HepG2 (cell line): ENCODE data around the gene ESPN. TPM values are rescaled to one million over a fixed set of nuclear protein-coding genes. Genes with fewer than 3 reads are reported as not detected.

Source experiments
- ATAC-seq: fragments of 200-7000 bp; cut with Tn5 transposase; 3 replicates; pipeline ENCODE4 v1.9.1; 2020; ENCODE audit warnings: mild to moderate bottlenecking, moderate library complexity
- BruUV-seq: library from RNA; stranded (reverse); fragments of 400-500 nt; replicated peaks from 2 replicates; lab custom pipeline; 2021; lab: Mats Ljungman, UMichigan
- CTCF ChIA-PET: fragments of 300-600 bp; formaldehyde crosslinking; extraction: SDS; loops from one replicate; lab custom pipeline; 2021; ENCODE audit warnings: low total read pairs, inconsistent platforms, low intra/inter-chr PET ratio; lab: Yijun Ruan, JAX
- POLR2A ChIA-PET: fragments of 350-600 bp; sonication (Branson Sonifier 250); formaldehyde crosslinking; loops from one replicate; lab custom pipeline; 2020; ENCODE audit warnings: antibody characterized with exemption, inconsistent platforms; lab: Yijun Ruan, JAX
- DNase-seq: peaks from one replicate; pipeline ENCODE4 v3.0.0-alpha.2; 2015; ENCODE audit warnings: low spot score
- FAIRE-seq: peaks from 3 replicates; lab custom pipeline; 2011; peaks lifted over from hg19 to GRCh38; lab: Jason Lieb, UNC
- H2AFZ ChIP-seq: one replicate; pipeline ENCODE4 v1.6.1; 2011; ENCODE audit warnings: low read length, inconsistent platforms
- H3K27ac ChIP-seq: fragments of 300-600 bp; 3 replicates; pipeline ENCODE4 v1.8.0; 2011; ENCODE audit warnings: mixed run types, mild to moderate bottlenecking, mixed read lengths, low read length, inconsistent platforms; ENCODE audit not compliant: insufficient read depth; ENCODE audit errors: extremely low read length
- H3K27me3 ChIP-seq, 2 experiments: fragments of 200-600 bp in 1 of 2; 2 replicates in 1 of 2; 3 replicates in 1 of 2; pipeline versions ENCODE4 v1.6.0 to v1.8.0; 2011; ENCODE audit warnings: low read length in 2 of 2, mild to moderate bottlenecking in 2 of 2, moderate library complexity in 2 of 2, inconsistent platforms in 1 of 2; ENCODE audit not compliant: insufficient read depth in 2 of 2, control insufficient read depth in 1 of 2
- H3K36me3 ChIP-seq, 2 experiments: fragments of 200-600 bp in 1 of 2; replicated peaks in 1 of 2; 2 replicates in 1 of 2; 3 replicates in 1 of 2; pipeline versions ENCODE4 v1.5.1 to v1.8.0; 2011; ENCODE audit warnings: low read length in 2 of 2, inconsistent platforms in 1 of 2; ENCODE audit not compliant: insufficient read depth in 2 of 2, control insufficient read depth in 1 of 2
- H3K4me1 ChIP-seq: 2 replicates; pipeline ENCODE4 v1.5.1; 2012; ENCODE audit warnings: low read length, inconsistent platforms; ENCODE audit not compliant: insufficient read depth
- H3K4me2 ChIP-seq: 2 replicates; pipeline ENCODE4 v1.6.0; 2011; ENCODE audit warnings: low read depth, low read length, inconsistent platforms
- H3K4me3 ChIP-seq, 3 experiments: fragments of 200-600 bp in 1 of 3; sonication (generic), shearing (Covaris generic) in 1 of 3; replicated peaks in 1 of 3; 2 replicates each; pipeline ENCODE4 v1.5.1; 2011 to 2016; ENCODE audit warnings: low read length in 3 of 3, inconsistent platforms in 2 of 3, low read depth in 2 of 3, mild to moderate bottlenecking in 2 of 3, control low read depth in 1 of 3, mixed read lengths in 1 of 3; ENCODE audit not compliant: insufficient read depth in 1 of 3
- H3K79me2 ChIP-seq: one replicate; pipeline ENCODE4 v1.6.1; 2011; ENCODE audit warnings: low read length, inconsistent platforms; ENCODE audit not compliant: insufficient read depth
- H3K9ac ChIP-seq: 2 replicates; pipeline ENCODE4 v1.6.0; 2011; ENCODE audit warnings: mild to moderate bottlenecking, low read depth, low read length, inconsistent platforms; ENCODE audit not compliant: insufficient read depth
- H3K9me3 ChIP-seq: 2 replicates; pipeline ENCODE4 v1.5.1; 2012; ENCODE audit warnings: mild to moderate bottlenecking, low read length
- H4K20me1 ChIP-seq: 2 replicates; pipeline ENCODE4 v1.6.0; 2011; ENCODE audit warnings: inconsistent platforms, mild to moderate bottlenecking, low read length, moderate library complexity; ENCODE audit not compliant: insufficient read depth
- ELF1 ChIP-seq: sonication (generic); formaldehyde crosslinking; IDR thresholded peaks from 2 replicates; pipeline ENCODE4 v1.4.0; 2020; ENCODE audit warnings: missing genetic modification reagents
- MAX ChIP-seq: IDR thresholded peaks from 2 replicates; pipeline ENCODE4 v1.6.1; 2012; ENCODE audit warnings: inconsistent platforms
- SIX4 ChIP-seq: sonication (generic); formaldehyde crosslinking; IDR thresholded peaks from 2 replicates; pipeline ENCODE4 v1.4.0; 2020; ENCODE audit warnings: missing genetic modification reagents
- SKI ChIP-seq: fragments of 450-650 bp; IDR thresholded peaks from one replicate; pipeline ENCODE4 v1.6.1; 2018; ENCODE audit warnings: mild to moderate bottlenecking; ENCODE audit not compliant: partially characterized antibody
- SNAPC2 ChIP-seq: sonication (generic); formaldehyde crosslinking; IDR thresholded peaks from 2 replicates; pipeline ENCODE4 v1.8.1; 2022; ENCODE audit warnings: mild to moderate bottlenecking, missing genetic modification reagents
- SOX13 ChIP-seq, 3 experiments: fragments of 450-650 bp in 1 of 3; sonication (generic) in 1 of 3; formaldehyde crosslinking in 1 of 3; IDR thresholded peaks in 2 of 3; conservative IDR thresholded peaks in 1 of 3; 2 replicates each; pipeline versions ENCODE4 v1.5.0 to v1.6.1; 2016 to 2020; ENCODE audit warnings: antibody characterized with exemption in 1 of 3, mild to moderate bottlenecking in 1 of 3, missing compliant biosample characterization in 1 of 3, missing genetic modification reagents in 1 of 3, moderate library complexity in 1 of 3
- ZFP36L2 ChIP-seq: sonication (generic); formaldehyde crosslinking; IDR thresholded peaks from 2 replicates; pipeline ENCODE4 v1.4.0; 2020; ENCODE audit warnings: missing genetic modification reagents
- ZNF44 ChIP-seq: sonication (generic); formaldehyde crosslinking; IDR thresholded peaks from 2 replicates; pipeline ENCODE4 v1.5.1; 2020; ENCODE audit warnings: mild to moderate bottlenecking, missing genetic modification reagents
- ZNF687 ChIP-seq: sonication (generic); formaldehyde crosslinking; IDR thresholded peaks from 2 replicates; pipeline ENCODE4 v1.5.1; 2020; ENCODE audit warnings: mild to moderate bottlenecking, missing genetic modification reagents, moderate library complexity
- WGBS: methylation state at CpG from one replicate; pipeline ENCODE4 v1.1.6; 2017; ENCODE audit warnings: low lambda C conversion rate; 5-methylcytosine and 5-hydroxymethylcytosine counted together
- in situ Hi-C: cut with HindIII; loops from 2 replicates; pipeline ENCODE4 v1.10.0; 2017; ENCODE audit warnings: low pct_unique_long_range_greater_than_20kb; ENCODE audit not compliant: extremely low pct_ligation_motif_present
- intact Hi-C: fragments of 100-400 bp; cut with micrococcal nuclease; formaldehyde crosslinking; loops from one replicate; pipeline ENCODE4 v1.10.0; 2022; ENCODE audit not compliant: unreplicated experiment
- polyA plus RNA-seq, 8 experiments: library from polyadenylated mRNA; depleted of rRNA in 3 of 8; stranded (reverse) in 7 of 8; unstranded in 1 of 8; fragments of >200 nt; fragmentation: Illumina TruSeq in 4 of 8; extraction: Trizol in 4 of 8; gene quantifications; 2 replicates each; pipeline versions ENCODE4 v1.2.1 to v1.2.3, GENCODE V29; 2011 to 2016; ENCODE audit warnings: low read depth in 4 of 8, missing spikeins in 1 of 8, mixed read lengths in 1 of 8; ENCODE audit not compliant: insufficient read depth in 1 of 8
- total RNA-seq, 5 experiments: library from RNA; depleted of rRNA; stranded (reverse); fragments of >200 nt; fragmentation: Illumina TruSeq; extraction: Trizol; gene quantifications; 2 replicates each; pipeline ENCODE4 v1.2.3, GENCODE V29; 2016; ENCODE audit warnings: low read depth in 1 of 5

The ESPN gene
- total and polyA plus RNA-seq, 2 of the 13 experiments (the other 11 are each of a cell fraction or from before 2014, with no cell fraction given), result 48.6 to 54.2 TPM

- H3K9me3 ChIP-seq, result no peaks in the 10 kb centered on the region
- H3K79me2 ChIP-seq, result no peaks in the 10 kb centered on the region
- FAIRE-seq (no peak), ATAC-seq (peak; percentile 24; the same call in 2 of the 3 replicates), DNase-seq (no peak)
- peak overlapping the region in 1 of 3 experiments; percentile 3; a peak in 1 of 6 replicates for H3K4me3 ChIP-seq
- H3K4me1 ChIP-seq, result peaks cover 47% of the 10 kb centered on the region
- intact Hi-C loops (no loop called here), in situ Hi-C loops (loop anchor here (25.0 kb wide), 1 partner anchor 713 kb away; no protein-coding TSS in a partner anchor)
- H3K36me3 ChIP-seq, result no peaks in the 10 kb centered on the region
- H3K4me2 ChIP-seq, result peak overlapping the region; percentile 15; the same call in 1 of the 2 replicates
- CTCF ChIA-PET, result no interaction called here
- no peak overlapping the region for H2AFZ ChIP-seq
- POLR2A ChIA-PET, result interaction anchor here (0.9 to 2.1 kb wide), 3 partner anchors 8 to 13 kb away, joined by 3 to 8 read pairs (median 5); no protein-coding TSS in a partner anchor
- no peak for TF ChIP-seq SNAPC2 (CRISPR knock-in tag)
- TF ChIP-seq SKI, result no peak
- TF ChIP-seq ZNF44 (CRISPR knock-in tag), result no peak
- 0 out of 2 replicates have a peak, but pooled peaks have one; percentile 16 for TF ChIP-seq ELF1 (CRISPR knock-in tag)
- TF ChIP-seq ZFP36L2 (CRISPR knock-in tag), result no peak
- H3K27ac ChIP-seq, result no peak overlapping the region
- H4K20me1 ChIP-seq, result no peaks in the 10 kb centered on the region
- BruUV-seq, result no TSS peak
- H3K27me3 ChIP-seq, result peaks cover 29 to 67% of the 10 kb centered on the region in 2 experiments; a peak in 4 of 5 replicates
- no peak overlapping the region for H3K9ac ChIP-seq
- 0% methylated on average over 4 of the region's 4 CpGs for WGBS
These were observed 74.7 kb downstream of the ESPN start for GRCh38 chr1:6499296-6499695.

- no TSS peak for BruUV-seq
These were observed 76.1 kb downstream of the ESPN start for GRCh38 chr1:6500544-6501278.

More at GRCh38 chr1:6500544-6501278, 76.1 kb downstream of the ESPN start:
- no peaks in the 10 kb centered on the region for H4K20me1 ChIP-seq
- 48% methylated on average over 27 of the region's 27 CpGs for WGBS
- no peak for ATAC-seq
- TF ChIP-seq SOX13 (IDR thresholded peaks at IDR 0.05) (no peak), SOX13 (CRISPR knock-in tag; conservative IDR thresholded peaks at IDR 0.05 in 1 of 2, IDR thresholded peaks at IDR 0.05 in 1 of 2) (no peak), ZNF687 (CRISPR knock-in tag) (peak; percentile 42), MAX (0 out of 2 replicates have a peak, but pooled peaks have one; percentile 24), SIX4 (CRISPR knock-in tag) (no peak)
- in situ Hi-C loops (no loop called here), intact Hi-C loops (no loop called here)
- no peaks in the 10 kb centered on the region for H3K79me2 ChIP-seq
- H3K27ac ChIP-seq, result no peak overlapping the region
- no peak overlapping the region for H3K9ac ChIP-seq
- H3K4me3 ChIP-seq, result no peak overlapping the region
- H3K4me1 ChIP-seq, result peaks cover 55% of the 10 kb centered on the region
- no peak overlapping the region for H2AFZ ChIP-seq
- peaks cover 31 to 78% of the 10 kb centered on the region in 2 experiments; a peak in 4 of 5 replicates for H3K27me3 ChIP-seq
- ChIA-PET CTCF (no interaction called here), POLR2A (interaction anchor here (2.1 kb wide), 1 partner anchor 11 kb away, joined by 8 read pairs; no protein-coding TSS in a partner anchor)
- no peak for DNase-seq
- no peak overlapping the region for H3K4me2 ChIP-seq
- no peak for FAIRE-seq
- no peaks in the 10 kb centered on the region for H3K36me3 ChIP-seq
- no peaks in the 10 kb centered on the region for H3K9me3 ChIP-seq
